HG03565 (cell line): Measurements from ENCODE around the gene ZDHHC11.
"Not testable (repeated sequence)": the region's sequence is repeated elsewhere in the genome, so short reads cannot be mapped to it uniquely, and the experiment has no call there.

Experiments used
- ATAC-seq: cut with Tn5 transposase; IDR thresholded peaks from one replicate; pipeline ENCODE4 v1.9.1; 2021; ENCODE audit warnings: mild to moderate bottlenecking, moderate library complexity; ENCODE audit not compliant: unreplicated experiment

Gene ZDHHC11

GRCh38 chr5:750226-750625, 100.6 kb downstream of the ZDHHC11 start:
- ATAC-seq, result not testable (repeated sequence)

- no peak for ATAC-seq
Measured at GRCh38 chr5:749101-749670, 101.6 kb downstream of the ZDHHC11 start.

- not testable (repeated sequence) for ATAC-seq
Measured at GRCh38 chr5:748011-748980, 102.5 kb downstream of the ZDHHC11 start.

GRCh38 chr5:747303-747844, 103.4 kb downstream of the ZDHHC11 start:
- ATAC-seq, result not testable (repeated sequence)

GRCh38 chr5:746258-746761, 104.5 kb downstream of the ZDHHC11 start:
- no peak for ATAC-seq
